ENCODE results near the gene NTSR1. TPM values are rescaled to one million over a fixed set of nuclear protein-coding genes. Genes with fewer than 3 reads are reported as not detected.

NTSR1 gene
- total RNA-seq, 1 donor from 2014 or later, result 0.09 TPM

DNA sequence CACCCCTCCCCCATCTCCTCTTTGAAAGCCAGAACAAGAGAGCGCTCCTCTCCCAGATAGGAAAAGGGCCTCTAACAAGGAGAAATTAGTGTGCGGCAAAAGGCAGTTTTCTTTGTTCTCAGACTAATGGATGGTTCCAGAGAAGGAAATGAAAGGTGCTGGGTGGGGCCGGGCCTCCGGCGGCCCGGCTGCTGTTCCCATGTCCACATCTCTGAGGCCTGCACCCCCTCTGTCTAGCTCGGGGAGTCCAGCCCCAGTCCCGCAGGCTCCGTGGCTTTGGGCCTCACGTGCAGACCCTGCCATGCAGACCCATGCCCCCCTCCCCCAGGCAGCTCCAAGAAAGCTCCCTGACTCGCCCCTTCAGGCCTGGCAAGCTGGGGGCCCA lies 51.8 kb downstream of the NTSR1 start:
- ATAC-seq, result no peak
- intact Hi-C loops (cut with DNase I), result no loop called here
- DNase-seq, result no peak

DNA sequence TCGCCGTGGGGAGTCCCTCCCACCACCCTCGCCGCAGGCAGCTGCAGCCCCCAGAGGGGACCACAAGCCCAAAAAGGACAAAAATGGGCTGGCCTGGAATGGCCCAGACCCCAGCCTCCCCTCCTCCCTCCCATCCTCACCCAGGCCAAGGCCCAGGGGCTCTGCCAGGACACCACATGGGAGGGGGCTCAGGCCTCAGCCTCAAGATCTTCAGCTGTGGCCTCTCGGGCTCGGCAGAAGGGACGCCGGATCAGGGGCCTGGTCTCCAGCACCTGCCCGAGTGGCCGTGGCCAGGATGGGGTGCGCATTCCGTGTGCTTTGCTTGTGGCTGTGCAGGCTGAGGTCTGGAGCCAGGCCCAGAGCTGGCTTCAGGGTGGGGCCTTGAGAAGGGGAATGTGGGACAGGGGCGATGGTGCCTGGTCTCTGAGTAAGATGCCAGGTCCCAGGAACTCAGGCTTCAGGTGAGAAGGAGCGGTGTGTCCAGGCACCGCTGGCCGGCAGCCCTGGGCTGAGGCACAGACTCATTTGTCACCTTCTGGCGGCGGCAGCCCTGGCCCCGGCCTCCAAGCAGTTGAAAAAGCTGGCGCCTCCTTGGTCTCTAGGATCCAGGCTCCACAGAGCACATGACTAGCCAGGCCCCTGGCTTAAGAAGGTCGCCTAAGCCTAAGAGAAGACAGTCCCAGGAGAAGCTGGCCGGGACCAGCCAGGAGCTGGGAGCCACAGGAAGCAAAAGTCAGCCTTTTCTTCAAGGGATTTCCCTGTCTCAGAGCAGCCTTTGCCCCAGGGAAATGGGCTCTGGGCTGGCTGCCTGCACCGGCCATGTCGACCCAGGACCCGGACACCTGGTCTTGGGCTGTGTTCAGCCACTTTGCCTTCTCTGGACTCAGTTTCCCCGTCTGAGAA lies 52.5 kb downstream of the NTSR1 start:
- H3K4me3 ChIP-seq, result no peak overlapping the region
- no peak for ATAC-seq
- no peaks in the 10 kb centered on the region for H3K4me1 ChIP-seq
- H3K27ac ChIP-seq, result no peak overlapping the region
- intact Hi-C loops (cut with DNase I), result no loop called here
- TF ChIP-seq, protein P1, sequence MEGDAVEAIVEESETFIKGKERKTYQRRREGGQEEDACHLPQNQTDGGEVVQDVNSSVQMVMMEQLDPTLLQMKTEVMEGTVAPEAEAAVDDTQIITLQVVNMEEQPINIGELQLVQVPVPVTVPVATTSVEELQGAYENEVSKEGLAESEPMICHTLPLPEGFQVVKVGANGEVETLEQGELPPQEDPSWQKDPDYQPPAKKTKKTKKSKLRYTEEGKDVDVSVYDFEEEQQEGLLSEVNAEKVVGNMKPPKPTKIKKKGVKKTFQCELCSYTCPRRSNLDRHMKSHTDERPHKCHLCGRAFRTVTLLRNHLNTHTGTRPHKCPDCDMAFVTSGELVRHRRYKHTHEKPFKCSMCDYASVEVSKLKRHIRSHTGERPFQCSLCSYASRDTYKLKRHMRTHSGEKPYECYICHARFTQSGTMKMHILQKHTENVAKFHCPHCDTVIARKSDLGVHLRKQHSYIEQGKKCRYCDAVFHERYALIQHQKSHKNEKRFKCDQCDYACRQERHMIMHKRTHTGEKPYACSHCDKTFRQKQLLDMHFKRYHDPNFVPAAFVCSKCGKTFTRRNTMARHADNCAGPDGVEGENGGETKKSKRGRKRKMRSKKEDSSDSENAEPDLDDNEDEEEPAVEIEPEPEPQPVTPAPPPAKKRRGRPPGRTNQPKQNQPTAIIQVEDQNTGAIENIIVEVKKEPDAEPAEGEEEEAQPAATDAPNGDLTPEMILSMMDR (IDR thresholded peaks at IDR 0.05), result no peak
- no peak for DNase-seq
- no peaks in the 10 kb centered on the region for H3K9me3 ChIP-seq
- no peaks in the 10 kb centered on the region for H3K36me3 ChIP-seq
- H3K27me3 ChIP-seq, result peaks cover 30% of the 10 kb centered on the region

More for the DNA sequence above, 51.8 kb downstream of the NTSR1 start:
- no peak overlapping the region for H3K27ac ChIP-seq
- TF ChIP-seq, protein P1 (IDR thresholded peaks at IDR 0.05), result no peak
- H3K4me3 ChIP-seq, result no peak overlapping the region
- no peaks in the 10 kb centered on the region for H3K9me3 ChIP-seq
- H3K4me1 ChIP-seq, result no peaks in the 10 kb centered on the region
- no peaks in the 10 kb centered on the region for H3K36me3 ChIP-seq
- H3K27me3 ChIP-seq, result peaks cover 24% of the 10 kb centered on the region

DNA sequence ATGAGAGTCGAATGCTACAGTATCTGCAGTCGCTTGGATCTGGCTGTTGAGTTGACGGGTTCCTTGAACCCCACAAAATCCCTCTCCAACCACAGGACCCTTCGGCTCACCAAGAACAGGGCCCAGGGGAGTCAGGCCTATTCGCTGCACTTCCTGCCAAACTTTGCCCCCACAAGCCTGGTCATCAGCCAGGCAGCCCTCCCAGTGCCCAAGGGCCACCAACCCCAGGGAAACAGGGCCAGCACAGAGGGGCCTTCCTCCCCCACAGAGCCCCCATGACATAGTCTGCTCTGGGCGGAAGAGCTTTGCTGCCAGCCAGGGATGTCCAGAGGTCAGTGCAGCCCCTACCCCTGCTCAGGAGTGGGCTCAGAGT lies 53.1 kb downstream of the NTSR1 start:
- Histone ChIP-seq H3K36me3 (no peaks in the 10 kb centered on the region), H3K4me3 (no peak overlapping the region), H3K9me3 (no peaks in the 10 kb centered on the region), H3K27ac (no peak overlapping the region), H3K4me1 (no peaks in the 10 kb centered on the region), H3K27me3 (peaks cover 35% of the 10 kb centered on the region)
- DNase-seq (no peak), ATAC-seq (no peak)
- intact Hi-C loops (cut with DNase I), result no loop called here
- TF ChIP-seq, protein P1 (IDR thresholded peaks at IDR 0.05), result no peak

DNA sequence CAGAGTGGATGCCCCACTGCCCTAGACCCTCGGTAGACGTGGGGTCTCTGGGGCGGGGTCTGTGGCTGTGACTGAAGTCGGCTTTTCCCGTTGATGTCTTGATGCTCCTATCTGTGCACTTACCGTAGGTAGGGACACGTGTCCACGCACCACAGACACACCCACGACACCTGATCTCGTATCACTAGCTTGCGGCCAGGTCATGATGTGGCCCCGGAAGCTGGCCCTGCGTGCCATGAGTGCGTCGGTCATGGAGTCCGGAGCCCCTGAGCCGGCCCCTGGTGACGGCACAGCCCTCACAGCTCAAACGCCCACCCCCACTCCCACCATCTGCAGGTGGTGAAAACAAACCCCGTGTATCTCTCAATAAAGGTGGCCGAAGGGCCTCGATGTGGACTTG lies 53.7 kb downstream of the NTSR1 start:
- intact Hi-C loops (cut with DNase I), result no loop called here
- H3K4me3 ChIP-seq, result no peak overlapping the region
- H3K27ac ChIP-seq, result no peak overlapping the region
- H3K9me3 ChIP-seq, result no peaks in the 10 kb centered on the region
- no peak for DNase-seq
- TF ChIP-seq, protein P1 (IDR thresholded peaks at IDR 0.05), result no peak
- H3K4me1 ChIP-seq, result no peaks in the 10 kb centered on the region
- peaks cover 35% of the 10 kb centered on the region for H3K27me3 ChIP-seq
- no peaks in the 10 kb centered on the region for H3K36me3 ChIP-seq
- ATAC-seq, result no peak

DNA sequence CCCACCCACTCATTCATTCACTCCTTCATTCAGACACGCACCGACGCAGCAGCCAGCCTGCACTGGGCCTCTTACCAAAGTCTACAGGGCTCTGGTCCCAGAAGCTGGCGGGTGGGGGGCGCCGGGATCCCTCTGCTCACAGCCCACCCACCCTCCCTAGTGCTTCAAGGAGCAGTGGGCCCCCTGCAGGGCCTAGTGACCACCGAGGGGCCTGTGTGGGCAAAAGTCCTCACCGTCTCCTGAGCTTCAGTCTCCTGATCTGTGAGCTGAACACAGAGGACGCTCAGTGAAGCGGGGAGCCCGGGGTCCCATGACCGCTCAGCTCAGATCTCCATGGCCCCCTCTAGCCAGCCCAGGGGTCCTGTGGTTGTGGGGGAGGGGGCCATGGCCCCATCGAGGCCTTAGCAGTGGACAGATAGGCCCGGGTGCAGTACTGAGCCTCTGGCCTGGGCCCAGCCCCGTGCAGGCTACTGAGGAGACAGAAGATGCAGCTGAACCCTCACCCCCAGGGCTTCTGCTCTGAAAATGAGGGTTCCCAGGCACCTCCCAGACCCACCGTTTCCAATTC lies 54.2 kb downstream of the NTSR1 start:
- Histone ChIP-seq H3K27ac (no peak overlapping the region), H3K4me3 (no peak overlapping the region), H3K9me3 (no peaks in the 10 kb centered on the region), H3K27me3 (peaks cover 35% of the 10 kb centered on the region), H3K36me3 (no peaks in the 10 kb centered on the region), H3K4me1 (no peaks in the 10 kb centered on the region)
- ATAC-seq (no peak), DNase-seq (no peak)
- intact Hi-C loops (cut with DNase I), result no loop called here
- TF ChIP-seq, protein P1 (IDR thresholded peaks at IDR 0.05), result no peak

Data from upper lobe of right lung (tissue), 1 donor.